GM12878 (cell line): ENCODE measurements around the gene TCF25. TPM values are rescaled to one million over a fixed set of nuclear protein-coding genes. Genes with fewer than 3 reads are reported as not detected.
A peak's percentile ranks its signal among the peaks of the same experiment; 100 is the strongest.

Experiments
- ATAC-seq: fragments of 200-7000 bp; cut with Tn5 transposase; 3 replicates; pipeline ENCODE4 v1.9.1; 2020; ENCODE audit warnings: mild to moderate bottlenecking, moderate library complexity
- BruUV-seq: library from RNA; stranded (reverse); fragments of 400-500 nt; replicated peaks from 2 replicates; lab custom pipeline; 2021; lab: Mats Ljungman, UMichigan
- CTCF ChIA-PET: fragments of 300-600 bp; sonication (Branson Sonifier 250); formaldehyde crosslinking; extraction: SDS; loops from one replicate; lab custom pipeline; 2021; ENCODE audit warnings: inconsistent platforms; lab: Yijun Ruan, JAX
- POLR2A ChIA-PET: fragments of 350-600 bp; formaldehyde crosslinking; extraction: SDS; loops from one replicate; lab custom pipeline; 2021; ENCODE audit warnings: inconsistent platforms; lab: Charles Lee
- RAD21 ChIA-PET: fragments of 300-600 bp; sonication (Branson Sonifier 250); formaldehyde crosslinking; loops from one replicate; lab custom pipeline; 2023; ENCODE audit warnings: antibody characterized with exemption; ENCODE audit not compliant: unreplicated experiment; lab: Charles Lee
- SMC1A ChIA-PET: fragments of 300-600 bp; sonication (Branson Sonifier 250); formaldehyde crosslinking; loops from one replicate; lab custom pipeline; 2023; ENCODE audit not compliant: unreplicated experiment, uncharacterized antibody; lab: Charles Lee
- DNase-seq: peaks from one replicate; pipeline ENCODE4 v3.0.0-alpha.2; 2011; ENCODE audit warnings: low read depth, low spot score
- FAIRE-seq: peaks from 3 replicates; lab custom pipeline; 2011; peaks lifted over from hg19 to GRCh38; lab: Jason Lieb, UNC
- H2AFZ ChIP-seq: 2 replicates; pipeline ENCODE4 v1.6.0; 2011; ENCODE audit warnings: low read depth, low read length, control low read depth; ENCODE audit not compliant: control insufficient read depth
- H3K27ac ChIP-seq: 2 replicates; pipeline ENCODE4 v1.5.1; 2011; ENCODE audit warnings: control low read depth; ENCODE audit not compliant: control insufficient read depth, insufficient read depth
- H3K27me3 ChIP-seq, 2 experiments: replicated peaks in 1 of 2; 2 replicates each; pipeline versions ENCODE4 v1.6.0 to v1.6.1; 2011; ENCODE audit warnings: low read length in 1 of 2; ENCODE audit not compliant: control insufficient read depth in 2 of 2, insufficient read depth in 2 of 2
- H3K36me3 ChIP-seq, 2 experiments: 2 replicates each; pipeline ENCODE4 v1.5.1; 2011; ENCODE audit warnings: low read length in 1 of 2; ENCODE audit not compliant: control insufficient read depth in 2 of 2, insufficient read depth in 2 of 2
- H3K4me1 ChIP-seq: 2 replicates; pipeline ENCODE4 v1.6.1; 2011; ENCODE audit warnings: mild to moderate bottlenecking, low read length, moderate library complexity, mixed read lengths; ENCODE audit not compliant: control insufficient read depth, insufficient read depth
- H3K4me2 ChIP-seq: 2 replicates; pipeline ENCODE4 v1.6.0; 2011; ENCODE audit warnings: control low read depth; ENCODE audit not compliant: control insufficient read depth, insufficient read depth
- H3K4me3 ChIP-seq: fragments of 200-600 bp; sonication (generic); 2 replicates; pipeline ENCODE4 v1.5.1; 2016
- H3K79me2 ChIP-seq: 2 replicates; pipeline ENCODE4 v1.6.0; 2011; ENCODE audit warnings: low read length; ENCODE audit not compliant: control insufficient read depth, insufficient read depth
- H3K9ac ChIP-seq: 2 replicates; pipeline ENCODE4 v1.8.0; 2011; ENCODE audit warnings: low read length, control low read depth, mixed read lengths; ENCODE audit not compliant: control insufficient read depth, insufficient read depth
- H3K9me3 ChIP-seq: replicated peaks from 3 replicates; pipeline ENCODE4 v1.5.1; 2011; ENCODE audit warnings: mild to moderate bottlenecking, low read length; ENCODE audit not compliant: control insufficient read depth, insufficient read depth
- H4K20me1 ChIP-seq: 2 replicates; pipeline ENCODE4 v1.6.0; 2011; ENCODE audit not compliant: control insufficient read depth, insufficient read depth
- ASH2L ChIP-seq: fragments of 300-600, 200-600 bp; sonication (generic); IDR thresholded peaks from 2 replicates; pipeline ENCODE4 v1.6.1; 2017; ENCODE audit warnings: low read depth, mild to moderate bottlenecking, borderline replicate concordance
- CBX5 ChIP-seq: sonication (generic); IDR thresholded peaks from 2 replicates; pipeline ENCODE4 v1.6.1; 2016; ENCODE audit warnings: low read depth, moderate library complexity, mild to moderate bottlenecking, inconsistent platforms
- NKRF ChIP-seq: fragments of 450-650 bp; conservative IDR thresholded peaks from 2 replicates; pipeline ENCODE4 v1.6.1; 2017; ENCODE audit warnings: mild to moderate bottlenecking, moderate library complexity
- POLR2A ChIP-seq: IDR thresholded peaks from 2 replicates; pipeline ENCODE4 v1.6.1; 2011; ENCODE audit warnings: low read depth, mild to moderate bottlenecking, low read length
- POLR2AphosphoS2 ChIP-seq: IDR thresholded peaks from 2 replicates; pipeline ENCODE4 v1.6.1; 2011; ENCODE audit warnings: low read depth, mild to moderate bottlenecking, low read length, improper control_type of control experiment, moderate library complexity
- STAT3 ChIP-seq: IDR thresholded peaks from 2 replicates; pipeline ENCODE4 v1.6.1; 2011; ENCODE audit warnings: low read depth, low read length, improper control_type of control experiment
- ZNF592 ChIP-seq: fragments of 450-650 bp; IDR thresholded peaks from 2 replicates; pipeline ENCODE4 v1.6.1; 2017; ENCODE audit warnings: mild to moderate bottlenecking, moderate library complexity
- WGBS: methylation state at CpG from one replicate; pipeline ENCODE4 v1.1.6; 2016; ENCODE audit warnings: low lambda C conversion rate; ENCODE audit not compliant: insufficient replicate concordance, insufficient coverage; ENCODE audit errors: missing lambda C conversion rate; 5-methylcytosine and 5-hydroxymethylcytosine counted together
- in situ Hi-C: fragments of 300-500 bp; cut with MboI; formaldehyde crosslinking; loops from 9 replicates; pipeline ENCODE4 v1.14.3; 2018; ENCODE audit warnings: mixed read lengths
- intact Hi-C: fragments of 100-400 bp; cut with micrococcal nuclease; formaldehyde crosslinking; loops from one replicate; pipeline ENCODE4 v1.14.2; 2022; ENCODE audit not compliant: unreplicated experiment
- polyA plus RNA-seq, 11 experiments: library from polyadenylated mRNA; depleted of rRNA in 4 of 11; unstranded in 6 of 11; stranded (reverse) in 5 of 11; fragments of >200 nt; fragmentation: Nextera tagmentation in 4 of 11; fragmentation: Illumina TruSeq in 1 of 11; extraction: Ambion mirVana in 4 of 11; extraction: Trizol in 1 of 11; gene quantifications; 1 replicate in 1 of 11; 2 replicates in 10 of 11; pipeline versions ENCODE4 v1.2.1 to v1.2.3, GENCODE V29; 2011 to 2016; ENCODE audit warnings: inconsistent platforms in 2 of 11, missing spikeins in 2 of 11, low read depth in 1 of 11
- total RNA-seq, 4 experiments: library from RNA; depleted of rRNA in 3 of 4; stranded (reverse); fragments of >200 nt in 3 of 4; fragmentation: Illumina TruSeq in 1 of 4; extraction: Trizol in 1 of 4; gene quantifications; 2 replicates each; pipeline versions ENCODE4 v1.2.1 to v1.2.3, GENCODE V29; 2013 to 2021

Gene TCF25
- total and polyA plus RNA-seq, 10 of the 15 experiments (the other 5 are each of a cell fraction or from before 2014, with no cell fraction given), result 8.4 to 130 (median 89.4) TPM

GRCh38 chr16:89892055-89892630 lies 18.8 kb downstream of the TCF25 start:
- intact Hi-C loops, result no loop called here
- H3K9me3 ChIP-seq, result no peaks in the 10 kb centered on the region

GRCh38 chr16:89892635-89893034 lies 19.2 kb downstream of the TCF25 start:
- ChIA-PET POLR2A (no interaction called here), SMC1A (no interaction called here)
- in situ Hi-C loops, result no loop called here

More at GRCh38 chr16:89892055-89892630, 18.8 kb downstream of the TCF25 start:
- H3K9ac ChIP-seq, result no peak overlapping the region
- ChIA-PET SMC1A (no interaction called here), POLR2A (no interaction called here), RAD21 (no interaction called here), CTCF (no interaction called here)
- no peak overlapping the region for H2AFZ ChIP-seq
- H3K4me1 ChIP-seq, result no peaks in the 10 kb centered on the region
- peaks cover 24 to 51% of the 10 kb centered on the region in 2 experiments for H3K36me3 ChIP-seq
- H4K20me1 ChIP-seq, result no peaks in the 10 kb centered on the region
- no peak overlapping the region for H3K4me3 ChIP-seq
- in situ Hi-C loops, result no loop called here
- BruUV-seq, result no TSS peak
- H3K27ac ChIP-seq, result no peak overlapping the region
- 95% methylated on average over 15 of the region's 18 CpGs for WGBS
- TF ChIP-seq ASH2L (no peak), POLR2A (peak; percentile 10; the same call in 1 of the 2 replicates)
- TF ChIP-seq, all 136 proteins: peak for 1
- DNase-seq (no peak), ATAC-seq (no peak), FAIRE-seq (no peak)
- H3K79me2 ChIP-seq, result no peaks in the 10 kb centered on the region
- H3K27me3 ChIP-seq, result no peaks in the 10 kb centered on the region
- no peak overlapping the region for H3K4me2 ChIP-seq

More at GRCh38 chr16:89892635-89893034, 19.2 kb downstream of the TCF25 start:
- intact Hi-C loops, result no loop called here
- peaks cover 28 to 50% of the 10 kb centered on the region in 2 experiments; a peak in 3 of 4 replicates for H3K36me3 ChIP-seq
- H2AFZ ChIP-seq, result no peak overlapping the region
- H3K9me3 ChIP-seq, result no peaks in the 10 kb centered on the region
- DNase-seq (no peak), ATAC-seq (no peak), FAIRE-seq (no peak)
- no peak overlapping the region for H3K4me2 ChIP-seq
- H3K27me3 ChIP-seq, result no peaks in the 10 kb centered on the region
- no peak overlapping the region for H3K27ac ChIP-seq
- no peaks in the 10 kb centered on the region for H3K79me2 ChIP-seq
- H3K9ac ChIP-seq, result no peak overlapping the region
- ChIA-PET CTCF (no interaction called here), RAD21 (no interaction called here)
- TF ChIP-seq CBX5 (no peak), POLR2AphosphoS2 (no peak), STAT3 (no peak), NKRF (no peak), ZNF592 (no peak), POLR2A (peak; percentile 49; the same call in 1 of the 2 replicates)
- H3K4me1 ChIP-seq, result no peaks in the 10 kb centered on the region
- WGBS, result 97% methylated on average over 9 of the region's 9 CpGs
- H3K4me3 ChIP-seq, result no peak overlapping the region
- H4K20me1 ChIP-seq, result no peaks in the 10 kb centered on the region
- TSS peak; percentile 17 for BruUV-seq
